ENCODE results near the gene SYT8. TPM values are rescaled to one million over a fixed set of nuclear protein-coding genes. Genes with fewer than 3 reads are reported as not detected.

The SYT8 gene
- total RNA-seq (not detected), polyA plus RNA-seq (not detected)

GRCh38 chr11:1834779-1835670, at the start of gene SYT8:
SYT8 (plus strand) TSS chr11:1834990; CDS start chr11:1835106, 116 bp downstream.
- ChIA-PET POLR2A (no interaction called here), CTCF (interaction anchor here (0.8 to 7.7 kb wide), 13 partner anchors 12 to 317 kb away, joined by 3 to 286 read pairs (median 13); partner anchors contain the start of genes LSP1 and MRPL23)
- Mint-ChIP-seq H3K36me3 (no peaks in the 10 kb centered on the region), H3K9me3 (no peaks in the 10 kb centered on the region), H3K4me1 (peaks cover 6 to 14% (median 10%) of the 10 kb centered on the region in 3 donors), H3K4me3 (no peak within 1 kb of the TSS), H3K27ac (no peak within 1 kb of the TSS), H3K27me3 (peaks cover 6 to 9% of the 10 kb centered on the region in 2 donors)
- Histone ChIP-seq H3K9me3 (ENCODE audit: low read length) (no peaks in the 10 kb centered on the region), H3K27me3 (ENCODE audit: insufficient read depth, low read length, poor library complexity, severe bottlenecking) (no peaks in the 10 kb centered on the region), H3K4me3 (ENCODE audit: low read length) (no peak within 1 kb of the TSS), H3K27ac (ENCODE audit: low read depth, low read length) (no peak within 1 kb of the TSS), H3K36me3 (ENCODE audit: insufficient read depth, low read length) (no peaks in the 10 kb centered on the region), H3K4me1 (ENCODE audit: insufficient read depth, low read length) (peaks cover 13% of the 10 kb centered on the region)
- DNase-seq, result no peak

- H3K27me3 Mint-ChIP-seq, result peaks cover 0 to 9% of the 10 kb centered on the region in 2 donors
- Histone ChIP-seq H3K27ac (ENCODE audit: low read depth, low read length) (no peak overlapping the region), H3K9me3 (ENCODE audit: low read length) (no peaks in the 10 kb centered on the region), H3K4me3 (ENCODE audit: low read length) (no peak overlapping the region), H3K27me3 (ENCODE audit: insufficient read depth, low read length, poor library complexity, severe bottlenecking) (no peaks in the 10 kb centered on the region), H3K36me3 (ENCODE audit: insufficient read depth, low read length) (no peaks in the 10 kb centered on the region), H3K4me1 (ENCODE audit: insufficient read depth, low read length) (no peaks in the 10 kb centered on the region)
- no peaks in the 10 kb centered on the region for H3K36me3 Mint-ChIP-seq
- no peak for DNase-seq
- H3K27ac Mint-ChIP-seq, result peak overlapping the region in 1 of 8 donors; percentile 63
- ChIA-PET POLR2A (no interaction called here), CTCF (interaction anchor here (1.6 kb wide), 1 partner anchor 92 kb away, joined by 5 read pairs; no protein-coding TSS in a partner anchor)
- H3K4me1 Mint-ChIP-seq, result no peaks in the 10 kb centered on the region
- H3K9me3 Mint-ChIP-seq, result no peaks in the 10 kb centered on the region
- no peak overlapping the region for H3K4me3 Mint-ChIP-seq
Observed at GRCh38 chr11:1785749-1786413, 48.9 kb upstream of the SYT8 start.

GRCh38 chr11:1786466-1786865, 48.3 kb upstream of the SYT8 start:
- Histone ChIP-seq H3K9me3 (ENCODE audit: low read length) (no peaks in the 10 kb centered on the region), H3K27ac (ENCODE audit: low read depth, low read length) (no peak overlapping the region), H3K36me3 (ENCODE audit: insufficient read depth, low read length) (no peaks in the 10 kb centered on the region), H3K27me3 (ENCODE audit: insufficient read depth, low read length, poor library complexity, severe bottlenecking) (no peaks in the 10 kb centered on the region), H3K4me1 (ENCODE audit: insufficient read depth, low read length) (no peaks in the 10 kb centered on the region), H3K4me3 (ENCODE audit: low read length) (no peak overlapping the region)
- ChIA-PET CTCF (interaction anchor here (1.2 kb wide), 1 partner anchor 92 kb away, joined by 3 read pairs; no protein-coding TSS in a partner anchor), POLR2A (interaction anchor here (0.7 kb wide), 1 partner anchor 35 kb away, joined by 4 read pairs; no protein-coding TSS in a partner anchor)
- DNase-seq, result no peak
- H3K36me3 Mint-ChIP-seq, result no peaks in the 10 kb centered on the region
- no peaks in the 10 kb centered on the region for H3K4me1 Mint-ChIP-seq
- no peak overlapping the region for H3K4me3 Mint-ChIP-seq
- no peak overlapping the region for H3K27ac Mint-ChIP-seq
- H3K9me3 Mint-ChIP-seq, result no peaks in the 10 kb centered on the region
- peaks cover 0 to 9% of the 10 kb centered on the region in 2 donors for H3K27me3 Mint-ChIP-seq

- Mint-ChIP-seq H3K36me3 (peaks cover 0 to 3% (median 0%) of the 10 kb centered on the region in 3 donors), H3K4me1 (peaks cover 8 to 11% (median 8%) of the 10 kb centered on the region in 3 donors), H3K27ac (no peak overlapping the region), H3K27me3 (peaks cover 10 to 24% of the 10 kb centered on the region in 2 donors), H3K4me3 (peak overlapping the region in 2 of 7 donors; percentile 12 to 86), H3K9me3 (peaks cover 0 to 13% (median 4%) of the 10 kb centered on the region in 5 donors)
- Histone ChIP-seq H3K4me3 (ENCODE audit: low read length) (no peak overlapping the region), H3K4me1 (ENCODE audit: insufficient read depth, low read length) (no peaks in the 10 kb centered on the region), H3K36me3 (ENCODE audit: insufficient read depth, low read length) (no peaks in the 10 kb centered on the region), H3K9me3 (ENCODE audit: low read length) (no peaks in the 10 kb centered on the region), H3K27me3 (ENCODE audit: insufficient read depth, low read length, poor library complexity, severe bottlenecking) (no peaks in the 10 kb centered on the region), H3K27ac (ENCODE audit: low read depth, low read length) (no peak overlapping the region)
- DNase-seq, result no peak
- CTCF ChIA-PET, result interaction anchor here (3.5 kb wide), 1 partner anchor 98 kb away, joined by 11 read pairs; no protein-coding TSS in a partner anchor
- POLR2A ChIA-PET, result no interaction called here
Observed at GRCh38 chr11:1791912-1792311, 42.9 kb upstream of the SYT8 start.

GRCh38 chr11:1792461-1792860, 42.3 kb upstream of the SYT8 start:
- Histone ChIP-seq H3K4me3 (ENCODE audit: low read length) (no peak overlapping the region), H3K27me3 (ENCODE audit: insufficient read depth, low read length, poor library complexity, severe bottlenecking) (no peaks in the 10 kb centered on the region), H3K4me1 (ENCODE audit: insufficient read depth, low read length) (no peaks in the 10 kb centered on the region), H3K27ac (ENCODE audit: low read depth, low read length) (no peak overlapping the region), H3K9me3 (ENCODE audit: low read length) (no peaks in the 10 kb centered on the region), H3K36me3 (ENCODE audit: insufficient read depth, low read length) (no peaks in the 10 kb centered on the region)
- DNase-seq, result peak in 1 of 5 donors; percentile 5
- Mint-ChIP-seq H3K27me3 (peaks cover 10 to 27% of the 10 kb centered on the region in 2 donors), H3K4me3 (peak overlapping the region; percentile 49 to 87 (median 76)), H3K4me1 (peaks cover 8 to 11% (median 8%) of the 10 kb centered on the region in 3 donors), H3K9me3 (peaks cover 0 to 13% (median 4%) of the 10 kb centered on the region in 5 donors), H3K36me3 (peaks cover 0 to 3% (median 0%) of the 10 kb centered on the region in 3 donors), H3K27ac (peak overlapping the region; percentile 14 to 89 (median 69))
- ChIA-PET CTCF (interaction anchor here (3.5 kb wide), 1 partner anchor 99 kb away, joined by 11 read pairs; no protein-coding TSS in a partner anchor), POLR2A (interaction anchor here (0.9 kb wide), 1 partner anchor 35 kb away, joined by 4 read pairs; no protein-coding TSS in a partner anchor)

- POLR2A ChIA-PET, result interaction anchor here (0.9 kb wide), 1 partner anchor 36 kb away, joined by 4 read pairs; no protein-coding TSS in a partner anchor
- H3K27me3 Mint-ChIP-seq, result peaks cover 10 to 30% of the 10 kb centered on the region in 2 donors
- no peak for DNase-seq
- Histone ChIP-seq H3K4me3 (ENCODE audit: low read length) (no peak overlapping the region), H3K27me3 (ENCODE audit: insufficient read depth, low read length, poor library complexity, severe bottlenecking) (no peaks in the 10 kb centered on the region), H3K4me1 (ENCODE audit: insufficient read depth, low read length) (no peaks in the 10 kb centered on the region), H3K9me3 (ENCODE audit: low read length) (no peaks in the 10 kb centered on the region), H3K36me3 (ENCODE audit: insufficient read depth, low read length) (no peaks in the 10 kb centered on the region), H3K27ac (ENCODE audit: low read depth, low read length) (no peak overlapping the region)
- CTCF ChIA-PET, result interaction anchor here (3.5 kb wide), 1 partner anchor 99 kb away, joined by 11 read pairs; no protein-coding TSS in a partner anchor
- peak overlapping the region in 3 of 7 donors; percentile 65 to 87 (median 79) for H3K4me3 Mint-ChIP-seq
- peaks cover 0 to 3% (median 0%) of the 10 kb centered on the region in 3 donors for H3K36me3 Mint-ChIP-seq
- H3K9me3 Mint-ChIP-seq, result peaks cover 0 to 13% (median 4%) of the 10 kb centered on the region in 5 donors
- peaks cover 8 to 11% (median 8%) of the 10 kb centered on the region in 3 donors for H3K4me1 Mint-ChIP-seq
- H3K27ac Mint-ChIP-seq, result no peak overlapping the region
Observed at GRCh38 chr11:1793081-1793480, 41.7 kb upstream of the SYT8 start.

- H3K27me3 ChIP-seq (ENCODE audit: insufficient read depth, low read length, poor library complexity, severe bottlenecking), result no peaks in the 10 kb centered on the region
- H3K27ac Mint-ChIP-seq, result no peak overlapping the region
- no peak overlapping the region for H3K4me3 Mint-ChIP-seq
- no peak overlapping the region for H3K4me3 ChIP-seq (ENCODE audit: low read length)
- H3K4me1 Mint-ChIP-seq, result peaks cover 8 to 11% (median 8%) of the 10 kb centered on the region in 3 donors
- H3K9me3 Mint-ChIP-seq, result peaks cover 0 to 13% (median 4%) of the 10 kb centered on the region in 5 donors
- peaks cover 12 to 51% of the 10 kb centered on the region in 2 donors for H3K27me3 Mint-ChIP-seq
- H3K36me3 ChIP-seq (ENCODE audit: insufficient read depth, low read length), result no peaks in the 10 kb centered on the region
- no peak overlapping the region for H3K27ac ChIP-seq (ENCODE audit: low read depth, low read length)
- H3K36me3 Mint-ChIP-seq, result peaks cover 0 to 3% (median 0%) of the 10 kb centered on the region in 3 donors
- no peak for DNase-seq
- H3K9me3 ChIP-seq (ENCODE audit: low read length), result no peaks in the 10 kb centered on the region
- CTCF ChIA-PET, result interaction anchor here (1.2 to 1.9 kb wide), 2 partner anchors 36 to 103 kb away, joined by 4 to 5 read pairs; no protein-coding TSS in a partner anchor
- no peaks in the 10 kb centered on the region for H3K4me1 ChIP-seq (ENCODE audit: insufficient read depth, low read length)
- POLR2A ChIA-PET, result no interaction called here
Observed at GRCh38 chr11:1796413-1797011, 38.3 kb upstream of the SYT8 start.
